ENCODE measurements around the gene CES4A. TPM values are rescaled to one million over a fixed set of nuclear protein-coding genes. Genes with fewer than 3 reads are reported as not detected.

Gene CES4A
- polyA plus RNA-seq, 1 donor (not counting 4 experiments of a cell fraction or from before 2014, with no cell fraction given) = 6.6 TPM

DNA sequence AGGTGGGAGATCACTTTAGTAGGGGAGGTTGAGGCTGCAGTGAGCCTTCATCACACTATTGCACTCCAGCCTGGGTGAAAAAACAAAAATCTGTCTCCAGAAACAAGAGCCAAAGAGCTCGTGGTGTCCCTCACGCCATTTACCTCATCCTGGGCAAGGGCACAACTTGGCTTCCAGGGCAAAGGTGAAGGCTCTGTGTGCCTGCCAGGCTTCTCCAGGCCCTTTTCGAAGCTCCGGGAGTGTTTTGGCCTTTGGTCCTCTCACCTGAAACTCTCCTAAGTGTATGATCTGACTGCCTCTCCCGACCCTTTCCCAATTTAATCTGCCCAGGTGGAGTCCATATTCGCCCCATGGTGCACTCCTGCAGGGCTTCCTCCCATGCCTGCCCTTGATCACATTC, 38.9 kb upstream of the CES4A start:
- H4K20me1 ChIP-seq (ENCODE audit: control insufficient read depth, extremely low read depth, insufficient read depth, low read length) = no peaks in the 10 kb centered on the region
- TF ChIP-seq EZH2 (IDR thresholded peaks at IDR 0.05; ENCODE audit: low read length) (no peak), CTCF (optimal IDR thresholded peaks at IDR 0.05 in 1 of 3, IDR thresholded peaks at IDR 0.05 in 1 of 3, conservative IDR thresholded peaks at IDR 0.05 in 1 of 3; ENCODE audit: extremely low read depth in 1 of 3, insufficient read depth in 2 of 3, low read length in 3 of 3) (no peak)
- H3K4me3 ChIP-seq (ENCODE audit: control insufficient read depth in 2 of 3, extremely low read depth in 1 of 3, insufficient read depth in 2 of 3, low read depth in 1 of 3, low read length in 3 of 3) = no peak overlapping the region
- H3K36me3 ChIP-seq (ENCODE audit: control insufficient read depth in 2 of 2, extremely low read depth in 1 of 2, insufficient read depth in 2 of 2, low read length in 2 of 2) = no peaks in the 10 kb centered on the region
- no peak overlapping the region for H2AFZ ChIP-seq (ENCODE audit: control insufficient read depth, low read length)
- H3K4me2 ChIP-seq (ENCODE audit: control insufficient read depth, extremely low read depth, insufficient read depth, low read depth, low read length) = peak overlapping the region; percentile 95
- DNase-seq (ENCODE audit: low read depth, low spot score) (no peak), FAIRE-seq (no peak)
- H3K27me3 ChIP-seq (ENCODE audit: control insufficient read depth, extremely low read depth, insufficient read depth, low read length) = no peaks in the 10 kb centered on the region
- H3K9ac ChIP-seq (ENCODE audit: control insufficient read depth, extremely low read depth, insufficient read depth, low read length) = no peak overlapping the region
- no peaks in the 10 kb centered on the region for H3K79me2 ChIP-seq (ENCODE audit: control insufficient read depth, insufficient read depth, low read length)
- no peaks in the 10 kb centered on the region for H3K9me3 ChIP-seq (ENCODE audit: control insufficient read depth, low read depth, low read length)
- dilution Hi-C loops (cut with MboI; ENCODE audit: extremely low pct_ligation_motif_present, low sequenced_read_pairs) = no loop called here
- H3K9me1 ChIP-seq (ENCODE audit: control insufficient read depth, extremely low read depth, insufficient read depth, low read length) = no peaks in the 10 kb centered on the region
- H3K4me1 ChIP-seq (ENCODE audit: control insufficient read depth, extremely low read depth, insufficient read depth, low read length) = peaks cover 22% of the 10 kb centered on the region
- no peak overlapping the region for H3K27ac ChIP-seq (ENCODE audit: control insufficient read depth, insufficient read depth, low read length)

GRCh38 chr16:66950437-66950836, 38.0 kb upstream of the CES4A start:
- Histone ChIP-seq H4K20me1 (ENCODE audit: control insufficient read depth, extremely low read depth, insufficient read depth, low read length) (no peaks in the 10 kb centered on the region), H2AFZ (ENCODE audit: control insufficient read depth, low read length) (no peak overlapping the region), H3K4me1 (ENCODE audit: control insufficient read depth, extremely low read depth, insufficient read depth, low read length) (peaks cover 22% of the 10 kb centered on the region), H3K9me1 (ENCODE audit: control insufficient read depth, extremely low read depth, insufficient read depth, low read length) (no peaks in the 10 kb centered on the region), H3K27me3 (ENCODE audit: control insufficient read depth, extremely low read depth, insufficient read depth, low read length) (no peaks in the 10 kb centered on the region), H3K4me3 (ENCODE audit: control insufficient read depth in 2 of 3, extremely low read depth in 1 of 3, insufficient read depth in 2 of 3, low read depth in 1 of 3, low read length in 3 of 3) (no peak overlapping the region), H3K9me3 (ENCODE audit: control insufficient read depth, low read depth, low read length) (no peaks in the 10 kb centered on the region), H3K27ac (ENCODE audit: control insufficient read depth, insufficient read depth, low read length) (no peak overlapping the region), H3K79me2 (ENCODE audit: control insufficient read depth, insufficient read depth, low read length) (no peaks in the 10 kb centered on the region), H3K4me2 (ENCODE audit: control insufficient read depth, extremely low read depth, insufficient read depth, low read depth, low read length) (no peak overlapping the region), H3K9ac (ENCODE audit: control insufficient read depth, extremely low read depth, insufficient read depth, low read length) (no peak overlapping the region), H3K36me3 (ENCODE audit: control insufficient read depth in 2 of 2, extremely low read depth in 1 of 2, insufficient read depth in 2 of 2, low read length in 2 of 2) (no peaks in the 10 kb centered on the region)
- DNase-seq (ENCODE audit: low read depth, low spot score) (no peak), FAIRE-seq (no peak)
- dilution Hi-C loops (cut with MboI; ENCODE audit: extremely low pct_ligation_motif_present, low sequenced_read_pairs) = no loop called here
- no peak for TF ChIP-seq EZH2 (IDR thresholded peaks at IDR 0.05; ENCODE audit: low read length)
- no peak for TF ChIP-seq CTCF (optimal IDR thresholded peaks at IDR 0.05 in 1 of 3, IDR thresholded peaks at IDR 0.05 in 1 of 3, conservative IDR thresholded peaks at IDR 0.05 in 1 of 3; ENCODE audit: extremely low read depth in 1 of 3, insufficient read depth in 2 of 3, low read length in 3 of 3)
